CD14-positive monocyte (primary cell): ENCODE results near the gene NEK1. TPM values are rescaled to one million over a fixed set of nuclear protein-coding genes. Genes with fewer than 3 reads are reported as not detected.

Experiments
- DNase-seq, 3 donors: peaks; one replicate each; pipeline ENCODE4 v3.0.0-alpha.2; 2011 to 2022
- H2AFZ ChIP-seq: 2 replicates; pipeline ENCODE4 v1.6.0; 2012; ENCODE audit warnings: mild to moderate bottlenecking, low read depth, low read length, inconsistent platforms; ENCODE audit not compliant: insufficient read depth, poor library complexity, severe bottlenecking
- H3K27ac ChIP-seq, 2 donors: 1 replicate in 1 of 2; 2 replicates in 1 of 2; pipeline ENCODE4 v1.5.1; 2012 to 2013; ENCODE audit warnings: low read length in 2 of 2, control low read depth in 1 of 2, inconsistent platforms in 1 of 2, low read depth in 1 of 2, mild to moderate bottlenecking in 1 of 2
- H3K27me3 ChIP-seq, 2 donors: one replicate each; pipeline versions ENCODE4 v1.6.0 to v1.6.1; 2011 to 2013; ENCODE audit warnings: low read length in 2 of 2; ENCODE audit not compliant: control insufficient read depth in 2 of 2, insufficient read depth in 2 of 2
- H3K36me3 ChIP-seq, 2 donors: replicated peaks in 1 of 2; 1 replicate in 1 of 2; 2 replicates in 1 of 2; pipeline versions ENCODE4 v1.5.1 to v1.6.1; 2012 to 2013; ENCODE audit warnings: low read length in 2 of 2, control low read depth in 1 of 2, inconsistent platforms in 1 of 2, mild to moderate bottlenecking in 1 of 2; ENCODE audit not compliant: insufficient read depth in 2 of 2, control insufficient read depth in 1 of 2
- H3K4me1 ChIP-seq, 2 donors: 1 replicate in 1 of 2; 2 replicates in 1 of 2; pipeline versions ENCODE4 v1.5.1 to v1.6.1; 2012 to 2013; ENCODE audit warnings: low read length in 2 of 2, control low read depth in 1 of 2, inconsistent platforms in 1 of 2, mild to moderate bottlenecking in 1 of 2, moderate library complexity in 1 of 2; ENCODE audit not compliant: insufficient read depth in 2 of 2, control insufficient read depth in 1 of 2
- H3K4me2 ChIP-seq: replicated peaks from 2 replicates; pipeline ENCODE3; 2012; ENCODE audit warnings: low read length, moderate library complexity, mild to moderate bottlenecking; ENCODE audit not compliant: poor library complexity, severe bottlenecking; ENCODE audit errors: extremely low read depth
- H3K4me3 ChIP-seq, 3 experiments: fragments of 200-600 bp in 1 of 3; sonication (generic) in 1 of 3; replicated peaks in 1 of 3; 1 replicate in 2 of 3; 2 replicates in 1 of 3; pipeline ENCODE4 v1.5.1; 2011 to 2013; ENCODE audit warnings: low read length in 3 of 3, mild to moderate bottlenecking in 3 of 3, control low read depth in 2 of 3, low read depth in 2 of 3, inconsistent platforms in 1 of 3, moderate library complexity in 1 of 3
- H3K79me2 ChIP-seq: 2 replicates; pipeline ENCODE4 v1.6.0; 2012; ENCODE audit warnings: mild to moderate bottlenecking, control low read depth, inconsistent platforms, low read length, moderate library complexity; ENCODE audit not compliant: insufficient read depth
- H3K9ac ChIP-seq: 2 replicates; pipeline ENCODE4 v1.6.0; 2017; ENCODE audit warnings: low read length, mild to moderate bottlenecking; ENCODE audit not compliant: insufficient read depth, poor library complexity, severe bottlenecking
- H3K9me3 ChIP-seq, 2 donors: replicated peaks in 1 of 2; 1 replicate in 1 of 2; 2 replicates in 1 of 2; pipeline versions ENCODE4 v1.5.1 to v1.6.1; 2012 to 2013; ENCODE audit warnings: low read length in 2 of 2, control low read depth in 1 of 2; ENCODE audit not compliant: control insufficient read depth in 1 of 2, insufficient read depth in 1 of 2
- H4K20me1 ChIP-seq: 2 replicates; pipeline ENCODE4 v1.6.0; 2012; ENCODE audit warnings: mild to moderate bottlenecking, low read length, control low read depth, moderate library complexity; ENCODE audit not compliant: insufficient read depth
- H3K27ac Mint-ChIP-seq, 7 donors: one replicate each; pipeline ENCODE4 v1.8.0; 2020; ENCODE audit warnings: mild to moderate bottlenecking in 7 of 7, mixed read lengths in 7 of 7, moderate library complexity in 6 of 7, inconsistent platforms in 2 of 7
- H3K27me3 Mint-ChIP-seq, 3 donors: one replicate each; pipeline ENCODE4 v1.8.0; 2021 to 2022; ENCODE audit warnings: low read depth in 3 of 3, mild to moderate bottlenecking in 3 of 3, mixed read lengths in 3 of 3, moderate library complexity in 3 of 3, inconsistent platforms in 1 of 3
- H3K36me3 Mint-ChIP-seq, 2 donors: one replicate each; pipeline ENCODE4 v1.8.0; 2020; ENCODE audit warnings: mixed read lengths in 2 of 2, inconsistent platforms in 1 of 2, mild to moderate bottlenecking in 1 of 2
- H3K4me1 Mint-ChIP-seq: one replicate; pipeline ENCODE4 v1.8.0; 2020; ENCODE audit warnings: mild to moderate bottlenecking, mixed read lengths
- H3K4me3 Mint-ChIP-seq, 2 donors: one replicate each; pipeline ENCODE4 v1.8.0; 2020; ENCODE audit warnings: mild to moderate bottlenecking in 2 of 2, mixed read lengths in 2 of 2, moderate library complexity in 1 of 2
- H3K9me3 Mint-ChIP-seq, 7 donors: one replicate each; pipeline ENCODE4 v1.8.0; 2020 to 2022; ENCODE audit warnings: mixed read lengths in 7 of 7, mild to moderate bottlenecking in 6 of 7, moderate library complexity in 6 of 7, inconsistent platforms in 2 of 7
- CTCF ChIP-seq: fragments of 200-600 bp; IDR thresholded peaks from one replicate; pipeline ENCODE4 v1.8.0; 2022; ENCODE audit warnings: antibody characterized with exemption, mild to moderate bottlenecking
- WGBS: methylation state at CpG from one replicate; pipeline ENCODE4 v1.1.5; 2013; ENCODE audit warnings: missing lambda C conversion rate; ENCODE audit not compliant: insufficient coverage; 5-methylcytosine and 5-hydroxymethylcytosine counted together
- intact Hi-C, 2 donors: fragments of 100-400 bp; cut with micrococcal nuclease; formaldehyde crosslinking; loops; one replicate each; pipeline versions ENCODE4 v1.15.0 to v1.15.1; 2023
- polyA plus RNA-seq, 3 donors: library from polyadenylated mRNA; depleted of rRNA in 1 of 3; unstranded in 2 of 3; stranded (reverse) in 1 of 3; fragments of 300-500 nt in 2 of 3; fragments of >200 nt in 1 of 3; fragmentation: Illumina TruSeq in 2 of 3; gene quantifications; 1 replicate in 2 of 3; 2 replicates in 1 of 3; pipeline ENCODE4 v1.2.3, GENCODE V29; 2012 to 2021

Gene NEK1
- polyA plus RNA-seq, 3 donors, result 1.9 to 5.5 (median 2.7) TPM

DNA sequence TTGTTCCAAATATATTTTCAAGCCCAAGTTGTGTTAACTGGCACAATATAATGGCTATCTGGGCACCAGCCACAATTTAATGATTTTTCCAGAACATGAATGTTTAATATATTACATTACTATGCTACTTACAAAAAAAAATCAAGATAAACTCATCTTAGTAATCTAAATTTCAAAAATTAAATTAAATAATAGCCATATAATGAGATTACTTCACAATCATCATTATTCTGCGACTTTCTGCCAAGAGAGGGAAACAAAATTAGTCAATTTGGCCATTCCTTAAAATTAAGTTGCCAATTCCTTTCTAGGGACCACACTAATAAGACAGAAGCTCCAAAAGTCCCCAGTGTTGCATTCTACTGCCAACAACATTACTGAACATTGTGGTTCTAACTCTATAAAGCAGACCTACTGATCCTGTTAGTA is 7.5 kb downstream of the NEK1 start:
- H3K4me3 Mint-ChIP-seq, result no peak overlapping the region
- intact Hi-C loops, result no loop called here
- Histone ChIP-seq H2AFZ (no peak overlapping the region), H3K79me2 (no peaks in the 10 kb centered on the region), H3K4me2 (no peak overlapping the region), H3K9ac (no peak overlapping the region), H3K9me3 (no peaks in the 10 kb centered on the region), H3K4me3 (no peak overlapping the region), H3K36me3 (peaks cover 9 to 19% of the 10 kb centered on the region in 2 donors), H3K27ac (no peak overlapping the region), H4K20me1 (no peaks in the 10 kb centered on the region), H3K27me3 (no peaks in the 10 kb centered on the region), H3K4me1 (no peaks in the 10 kb centered on the region)
- DNase-seq, result no peak
- no peak for TF ChIP-seq CTCF
- peaks cover 26 to 28% of the 10 kb centered on the region in 2 donors for H3K36me3 Mint-ChIP-seq
- no CpG with 5 or more reads among the region's 1 CpG for WGBS
- H3K9me3 Mint-ChIP-seq, result no peaks in the 10 kb centered on the region
- no peak overlapping the region for H3K27ac Mint-ChIP-seq
- peaks cover 0 to 2% (median 0%) of the 10 kb centered on the region in 3 donors for H3K27me3 Mint-ChIP-seq
- H3K4me1 Mint-ChIP-seq, result peaks cover 5% of the 10 kb centered on the region

- H3K9me3 ChIP-seq, result no peaks in the 10 kb centered on the region
- Mint-ChIP-seq H3K4me3 (no peak overlapping the region), H3K9me3 (no peaks in the 10 kb centered on the region), H3K27ac (peak overlapping the region in 1 of 7 donors; percentile 2), H3K36me3 (peaks cover 26 to 29% of the 10 kb centered on the region in 2 donors), H3K4me1 (peaks cover 5% of the 10 kb centered on the region), H3K27me3 (peaks cover 0 to 2% (median 0%) of the 10 kb centered on the region in 3 donors)
- intact Hi-C loops, result no loop called here
- DNase-seq, result peak in 1 of 3 donors; percentile 17
- no peaks in the 10 kb centered on the region for H3K79me2 ChIP-seq
- peaks cover 9 to 20% of the 10 kb centered on the region in 2 donors for H3K36me3 ChIP-seq
- no peak for TF ChIP-seq CTCF
- no peak overlapping the region for H2AFZ ChIP-seq
- no CpG with 5 or more reads among the region's 1 CpG for WGBS
- no peak overlapping the region for H3K27ac ChIP-seq
- H3K4me2 ChIP-seq, result no peak overlapping the region
- H3K9ac ChIP-seq, result no peak overlapping the region
- H3K4me3 ChIP-seq, result no peak overlapping the region
- H4K20me1 ChIP-seq, result no peaks in the 10 kb centered on the region
- no peaks in the 10 kb centered on the region for H3K4me1 ChIP-seq
- no peaks in the 10 kb centered on the region for H3K27me3 ChIP-seq
Observed at GRCh38 chr4:169604131-169604900, 8.1 kb downstream of the NEK1 start.
